ENCODE data around the gene PRSS8.

- TF ChIP-seq CTCF (IDR thresholded peaks at IDR 0.05), result peak in 3 of 6 experiments; percentile 17 to 51 (median 22)
- peak in 1 of 4 donors; percentile 39 for TF ChIP-seq POLR2A (IDR thresholded peaks at IDR 0.05)
Measured at GRCh38 chr16:31134625-31135534, 647 bp downstream of the PRSS8 start.

All from esophagus squamous epithelium (tissue), 4 donors.